Measurements from ENCODE around the gene ACTR3.

Gene ACTR3

DNA sequence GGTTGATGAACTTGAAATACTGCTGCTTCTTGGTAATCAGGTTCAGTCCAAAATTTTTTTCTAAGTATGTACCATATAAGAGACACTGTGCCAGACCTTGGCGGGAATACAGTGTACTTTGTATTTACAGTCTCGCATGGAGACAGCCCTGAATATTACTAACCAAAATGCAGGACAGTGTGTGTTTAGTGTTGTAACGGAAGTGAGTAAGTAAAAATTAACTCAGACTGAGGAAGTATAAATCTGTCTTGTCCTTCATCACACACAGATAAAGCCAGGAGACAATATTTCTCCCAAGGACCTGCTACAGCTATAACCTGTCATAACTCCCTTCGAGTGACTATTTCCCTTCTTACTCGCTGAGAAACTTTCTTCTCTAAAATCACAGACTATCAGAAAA is 76.9 kb downstream of the ACTR3 start:
- no peak for DNase-seq

DNA sequence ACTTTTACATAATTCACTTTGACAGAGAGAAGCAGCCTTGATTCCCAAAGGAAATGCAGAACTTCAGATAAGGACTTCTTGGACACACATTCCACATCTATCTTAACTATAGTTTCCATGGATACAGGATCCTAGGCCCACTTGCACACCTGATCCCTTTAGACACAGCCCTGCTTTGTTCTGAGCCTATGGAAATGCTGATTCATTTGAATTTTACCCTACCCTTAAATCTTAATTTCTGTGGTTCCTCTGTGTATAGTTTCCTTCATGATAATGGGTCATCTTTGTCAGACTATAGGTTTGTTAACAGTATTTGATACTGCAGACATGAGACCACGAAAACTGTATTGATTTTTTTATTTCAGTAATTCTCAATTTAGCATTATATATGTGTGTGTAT is 77.4 kb downstream of the ACTR3 start:
- DNase-seq: no peak

DNA sequence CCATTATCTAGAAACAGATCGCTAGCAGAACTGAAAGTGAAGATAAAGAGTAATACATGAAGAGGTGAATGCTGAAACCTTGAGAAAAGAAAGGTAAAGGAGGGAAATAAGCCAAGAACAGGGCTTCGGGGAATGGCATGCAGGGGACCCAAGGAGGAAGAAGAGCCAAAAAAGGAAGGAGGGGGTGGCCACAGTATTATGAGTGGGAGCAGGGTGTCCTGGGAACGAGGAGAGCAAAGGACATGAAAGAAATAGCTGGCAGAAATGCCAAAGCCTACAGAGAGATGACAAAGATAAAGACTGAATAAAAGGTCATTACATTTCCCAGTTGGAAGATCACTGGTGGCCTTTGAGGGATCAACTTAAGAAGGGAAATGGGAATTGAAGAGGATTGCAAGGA is 82.9 kb downstream of the ACTR3 start:
- DNase-seq: no peak

DNA sequence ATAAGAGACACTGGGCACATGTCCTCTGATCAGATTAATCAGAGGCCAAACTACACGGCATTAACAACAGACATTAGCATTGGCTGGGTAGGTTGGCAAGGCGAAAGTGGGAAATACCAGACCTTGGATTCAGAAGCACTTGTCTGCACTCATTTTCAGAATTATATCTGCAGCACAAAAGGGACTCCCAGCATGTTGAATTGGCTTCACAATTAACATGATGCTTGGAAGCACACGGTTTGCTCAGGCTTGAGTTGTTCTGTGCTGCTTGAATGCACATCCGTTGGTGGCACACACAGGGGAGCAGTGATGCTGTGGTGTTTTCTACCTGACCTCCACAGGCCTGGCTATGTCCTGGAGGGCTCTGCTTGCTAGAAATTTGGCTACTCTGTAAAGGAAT is 83.9 kb downstream of the ACTR3 start:
- DNase-seq: no peak

DNA sequence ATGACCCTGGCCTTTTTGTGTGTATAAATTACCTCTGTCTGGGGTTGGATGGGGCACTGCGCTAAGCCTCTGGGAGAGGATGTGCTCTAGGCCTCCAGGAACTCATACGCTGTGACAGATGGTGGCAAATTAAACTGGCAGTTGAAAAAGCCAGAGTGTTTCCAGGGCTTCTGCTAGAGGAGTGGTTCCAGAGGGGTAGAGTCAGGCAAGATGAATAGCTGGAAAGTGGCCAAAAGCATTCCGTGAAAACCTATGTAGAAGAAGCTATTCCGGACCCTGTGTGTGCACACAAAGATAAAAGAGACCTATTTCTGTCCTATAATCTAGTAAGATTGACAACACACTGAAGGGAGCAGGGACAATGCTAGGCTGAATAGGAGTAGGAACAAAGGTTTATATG is 84.8 kb downstream of the ACTR3 start:
- no peak for DNase-seq

DNA sequence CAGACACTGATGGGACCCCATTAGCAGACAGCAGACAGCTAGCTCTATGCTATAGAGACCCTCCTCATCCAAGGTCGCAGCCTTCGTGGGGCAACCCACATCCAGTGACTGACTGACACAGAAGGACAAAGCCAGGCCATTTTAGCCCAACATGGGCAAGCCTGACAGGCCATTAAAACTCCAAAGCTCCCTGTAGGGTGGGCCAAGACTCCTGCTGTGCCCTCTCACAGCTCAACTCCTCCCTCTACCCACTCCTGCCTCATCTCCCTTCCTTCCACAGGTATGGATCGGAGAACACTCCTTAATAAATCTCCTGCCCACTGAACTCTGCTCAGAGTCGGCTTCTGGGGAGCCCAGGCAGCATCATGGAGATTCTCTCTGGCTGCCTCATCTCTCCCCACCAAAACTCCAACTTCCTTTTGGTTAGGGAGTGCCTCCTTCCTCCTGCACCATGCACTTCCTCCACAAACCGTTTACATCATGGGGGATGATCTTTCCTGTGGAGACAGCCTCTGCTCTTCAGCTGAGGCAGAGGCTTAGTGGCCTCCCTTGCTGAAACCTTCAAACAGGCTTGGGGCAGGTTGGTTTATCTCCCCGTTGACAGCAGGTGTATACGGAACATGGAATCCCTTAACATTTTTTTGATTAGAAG is 86.5 kb downstream of the ACTR3 start:
- DNase-seq: no peak

DNA sequence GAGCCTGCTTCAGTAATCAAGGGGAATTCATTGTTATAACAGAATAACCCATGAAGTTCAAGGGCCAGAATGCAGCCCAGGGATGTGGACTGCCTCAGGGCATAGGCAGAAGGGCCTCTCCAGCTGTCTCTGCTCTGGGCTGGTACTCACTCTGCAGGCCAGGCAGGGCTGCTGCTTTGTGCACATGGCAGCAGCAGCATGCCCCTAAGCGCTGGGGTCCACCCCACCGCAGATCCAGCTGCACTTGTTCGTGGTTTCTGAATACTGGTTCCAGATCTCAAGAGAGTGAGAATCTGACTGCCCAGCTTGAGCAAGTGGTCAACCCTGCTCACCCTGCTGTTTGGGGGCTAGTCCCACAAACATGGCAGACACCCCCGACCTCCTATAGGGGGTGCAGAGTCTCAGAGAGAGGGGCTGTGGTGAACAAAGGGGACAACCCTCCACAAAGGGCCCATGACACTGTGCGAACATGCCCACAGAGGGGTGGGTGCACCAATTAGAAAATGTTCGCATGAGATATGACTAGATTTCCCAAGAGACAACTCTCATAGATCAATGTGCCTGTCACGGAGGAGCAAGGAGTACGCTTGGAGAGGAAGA is 87.3 kb downstream of the ACTR3 start:
- DNase-seq: no peak

DNA sequence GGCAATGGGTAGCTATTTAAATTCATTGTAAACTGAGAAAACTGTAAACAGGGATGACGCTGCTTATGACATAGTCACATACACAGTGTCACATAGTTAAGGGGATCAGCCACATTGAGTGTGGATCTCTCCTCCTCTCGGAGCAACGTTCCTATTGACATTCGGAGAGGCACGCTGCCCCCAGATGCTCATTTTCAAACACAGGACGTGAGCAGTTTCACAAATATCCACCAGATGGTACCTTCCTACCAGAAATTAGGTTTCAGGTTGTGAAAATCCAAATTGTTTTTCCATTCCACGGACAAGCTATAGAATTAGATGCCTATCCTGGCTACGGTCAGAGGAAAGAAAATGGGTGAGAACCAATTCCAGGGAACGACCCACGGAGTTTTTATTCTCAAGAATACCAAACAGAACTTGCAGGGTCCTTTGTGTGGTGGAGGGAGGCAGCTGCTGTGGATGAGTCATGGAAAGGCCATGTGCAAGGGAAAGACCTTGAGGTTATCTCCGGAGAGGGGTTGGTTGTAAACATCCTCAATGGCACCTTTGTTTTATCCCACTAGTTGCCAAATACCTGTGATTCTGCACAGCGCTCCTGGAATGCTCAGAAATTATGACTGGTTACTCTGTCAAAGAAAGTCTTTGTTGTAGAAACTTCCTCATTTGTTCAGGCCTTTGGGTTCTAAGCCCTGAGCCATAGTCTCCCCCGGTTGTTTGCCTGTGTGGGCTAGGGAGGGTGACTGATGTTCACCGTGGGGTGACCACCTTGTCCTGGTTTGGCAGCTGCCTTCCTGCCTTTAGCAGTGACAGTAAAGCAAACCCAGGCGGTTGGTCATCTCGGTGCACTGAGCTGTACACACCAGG is 88.0 kb downstream of the ACTR3 start:
- no peak for DNase-seq

DNA sequence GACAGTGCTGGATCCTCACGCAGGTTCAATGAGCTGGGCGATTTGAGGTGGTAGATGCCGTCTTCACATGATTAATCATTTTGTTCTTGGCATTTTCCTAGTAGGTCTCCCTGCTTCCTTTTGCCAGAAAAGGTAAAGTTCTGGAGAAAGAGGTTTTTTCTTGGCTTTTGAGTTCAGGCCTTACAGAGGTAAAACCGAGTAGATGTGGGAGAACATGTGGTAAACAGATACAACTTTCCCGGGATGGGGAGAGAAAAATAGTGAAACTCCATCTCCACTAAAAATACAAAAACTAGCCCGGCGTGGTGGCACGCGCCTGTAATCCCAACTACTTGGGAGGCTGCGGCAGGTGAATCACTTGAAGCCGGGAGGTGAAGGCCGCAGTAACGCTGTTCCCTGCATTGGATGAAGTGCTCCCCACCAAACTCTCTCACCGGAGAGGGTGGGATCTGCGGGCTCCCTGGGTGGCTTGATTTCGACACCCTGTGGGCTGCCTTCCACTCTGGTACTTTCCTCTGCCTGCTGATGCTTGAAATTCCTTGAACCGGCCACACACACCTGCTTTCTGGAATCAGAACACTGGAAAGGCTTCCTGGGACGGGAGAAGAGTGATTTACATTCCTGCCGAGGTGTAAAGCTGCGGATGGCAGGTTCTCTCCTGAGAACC is 88.8 kb downstream of the ACTR3 start:
- no peak for DNase-seq

GRCh38 chr2:113979191-113980128 is 89.6 kb downstream of the ACTR3 start:
- no peak for DNase-seq

- DNase-seq: peak; percentile 52
Measured at GRCh38 chr2:113980946-113981345, 91.1 kb downstream of the ACTR3 start.

- peak; percentile 34 for DNase-seq
Measured at GRCh38 chr2:113981404-113982134, 91.7 kb downstream of the ACTR3 start.

- DNase-seq: no peak
Measured at GRCh38 chr2:113985554-113986397, 95.9 kb downstream of the ACTR3 start.

DNA sequence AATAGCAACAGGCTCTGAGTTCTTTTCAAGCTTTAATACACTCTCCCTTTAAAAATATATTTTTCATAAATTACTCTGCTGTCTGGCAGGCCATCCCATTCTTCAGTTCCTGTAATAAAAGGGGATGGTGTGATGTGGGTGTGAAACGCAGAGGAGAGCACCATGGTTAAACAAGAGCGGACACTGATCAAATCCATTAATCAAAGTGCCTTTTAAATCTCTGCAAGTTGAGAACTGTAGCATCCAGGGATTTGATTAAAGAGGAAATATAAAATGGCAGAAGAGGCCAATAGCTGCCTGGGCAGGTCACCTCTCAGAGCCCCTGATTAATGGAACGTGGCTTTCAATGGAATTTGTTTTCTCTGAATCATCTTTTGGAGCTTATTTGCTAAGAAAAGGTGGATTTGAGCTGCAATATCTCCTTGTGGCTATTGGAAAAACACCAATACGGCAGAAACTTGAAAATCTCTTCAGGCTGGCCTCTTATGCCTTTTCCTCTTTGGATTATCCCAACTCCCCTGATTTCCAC is 96.9 kb downstream of the ACTR3 start:
- no peak for DNase-seq

DNA sequence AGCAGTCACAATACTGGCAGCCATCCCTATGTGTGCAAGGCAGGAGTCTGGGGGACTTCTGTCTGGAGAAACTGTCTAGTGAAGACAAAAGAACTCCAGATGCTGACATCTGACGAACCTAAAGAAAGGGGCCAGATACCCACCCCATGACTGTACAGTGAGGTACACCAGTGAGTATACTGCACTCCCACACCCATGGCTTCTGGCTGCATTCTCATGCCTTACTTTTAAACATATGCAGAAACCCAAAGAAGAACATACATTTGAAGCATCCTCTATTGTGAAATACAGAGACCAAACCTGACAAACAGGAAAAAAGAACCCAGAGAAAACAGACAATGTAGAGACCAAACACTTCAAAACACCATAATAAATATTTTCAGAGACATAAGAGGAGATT is 102.2 kb downstream of the ACTR3 start:
- no peak for DNase-seq

DNA sequence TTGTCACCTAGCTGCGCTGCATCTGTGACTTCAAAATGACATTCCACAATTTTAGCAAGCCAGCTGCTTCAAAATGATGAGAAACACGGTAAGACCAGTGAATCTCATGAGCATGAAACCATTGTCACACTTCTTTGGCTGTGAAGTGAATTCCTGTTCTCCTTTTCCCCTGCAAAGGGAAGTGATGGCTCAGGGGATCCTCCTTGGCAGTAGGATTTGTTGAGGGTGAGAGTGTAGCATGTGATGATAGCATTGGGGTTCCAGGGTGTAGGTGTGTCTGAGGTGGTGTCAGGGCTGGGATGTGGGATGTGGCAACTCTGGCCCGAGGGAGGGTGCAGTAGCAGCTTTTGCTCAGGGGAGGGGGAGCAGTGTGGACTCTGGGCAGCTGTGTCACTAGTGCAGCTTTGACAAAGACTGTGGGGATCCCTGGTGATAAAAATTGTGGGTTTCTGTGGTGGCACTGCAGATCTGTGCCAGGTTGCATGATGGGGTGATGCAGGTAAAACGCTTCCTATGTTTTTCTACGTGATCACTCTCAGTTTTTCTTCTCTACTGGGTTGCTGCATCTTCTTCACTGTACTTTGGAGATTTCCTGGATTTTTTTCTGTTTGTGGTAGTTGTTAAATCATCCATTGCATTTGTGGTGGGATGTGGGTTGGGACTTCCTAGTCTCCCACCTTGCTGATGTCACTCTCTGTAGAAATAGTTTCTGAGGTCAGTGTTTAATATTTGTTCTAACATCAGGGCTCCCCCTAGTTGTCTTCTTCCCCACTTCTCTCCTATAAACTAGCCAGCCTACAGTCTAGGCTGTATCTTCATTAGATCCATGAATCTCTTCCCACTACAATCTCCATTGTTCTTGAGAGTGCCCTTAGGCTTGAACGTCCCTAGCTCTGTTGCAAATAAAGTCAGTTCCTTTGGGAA is 107.0 kb downstream of the ACTR3 start:
- no peak for DNase-seq

GRCh38 chr2:114001152-114001551 is 111.3 kb downstream of the ACTR3 start:
- DNase-seq: no peak

DNA sequence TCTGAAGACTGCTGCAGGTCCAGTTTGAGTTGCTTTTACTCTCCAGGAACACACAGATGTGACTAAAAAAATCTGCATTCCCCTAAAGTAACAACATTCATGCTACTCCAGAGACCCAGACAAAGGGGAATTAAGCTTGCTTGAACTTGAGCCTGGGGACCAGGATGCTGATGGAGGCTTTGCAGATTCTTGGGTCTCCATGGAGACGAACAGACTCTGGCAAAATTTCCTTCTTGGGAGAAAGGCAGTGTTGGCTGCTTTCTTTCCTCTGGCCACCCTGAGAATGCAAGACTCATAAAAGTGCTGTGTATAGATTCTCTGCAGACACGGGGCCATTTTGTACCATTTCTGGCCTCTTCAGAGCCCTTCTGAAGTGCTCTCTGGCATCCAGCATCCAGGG is 112.0 kb downstream of the ACTR3 start:
- DNase-seq: no peak

GRCh38 chr2:114005110-114005783 is 115.4 kb downstream of the ACTR3 start:
- no peak for DNase-seq
